Mesenchymal stem cell (in vitro differentiated cells and primary cell): Measurements from ENCODE around the gene WDR90.
A peak's percentile ranks its signal among the peaks of the same experiment; 100 is the strongest.

Experiments used
- DNase-seq: peaks from one replicate; pipeline ENCODE4 v3.0.0-alpha.2; 2013
- H2AFZ ChIP-seq: one replicate; pipeline ENCODE4 v1.6.1; 2013; ENCODE audit warnings: low read depth, mild to moderate bottlenecking, control low read depth, inconsistent platforms, low read length, moderate library complexity
- H2AK5ac ChIP-seq: 2 replicates; pipeline ENCODE4 v1.6.1; 2013; ENCODE audit warnings: low read length, moderate library complexity, mild to moderate bottlenecking, inconsistent platforms; ENCODE audit not compliant: severe bottlenecking
- H2BK120ac ChIP-seq: one replicate; pipeline ENCODE4 v1.6.1; 2013; ENCODE audit warnings: low read depth, mild to moderate bottlenecking, inconsistent platforms, low read length, moderate library complexity
- H2BK12ac ChIP-seq, 2 experiments: one replicate each; pipeline ENCODE4 v1.6.1; 2013; ENCODE audit warnings: inconsistent platforms in 2 of 2, low read length in 2 of 2, mild to moderate bottlenecking in 2 of 2, moderate library complexity in 2 of 2, control low read depth in 1 of 2
- H2BK15ac ChIP-seq: one replicate; pipeline ENCODE4 v1.6.1; 2013; ENCODE audit warnings: mild to moderate bottlenecking, low read depth, inconsistent platforms; ENCODE audit not compliant: poor library complexity, severe bottlenecking
- H2BK5ac ChIP-seq: 2 replicates; pipeline ENCODE4 v1.6.1; 2013; ENCODE audit warnings: low read depth, mild to moderate bottlenecking, low read length, control low read depth, inconsistent platforms; ENCODE audit not compliant: poor library complexity, severe bottlenecking
- H3K14ac ChIP-seq, 2 experiments: one replicate each; pipeline ENCODE4 v1.6.1; 2013; ENCODE audit warnings: inconsistent platforms in 2 of 2, low read length in 2 of 2, control low read depth in 1 of 2, mild to moderate bottlenecking in 1 of 2, moderate library complexity in 1 of 2
- H3K18ac ChIP-seq, 2 experiments: one replicate each; pipeline ENCODE4 v1.6.1; 2013; ENCODE audit warnings: inconsistent platforms in 2 of 2, low read length in 2 of 2, control low read depth in 1 of 2, low read depth in 1 of 2, mild to moderate bottlenecking in 1 of 2
- H3K23ac ChIP-seq, 2 experiments: one replicate each; pipeline ENCODE4 v1.6.1; 2013; ENCODE audit warnings: inconsistent platforms in 2 of 2, low read length in 2 of 2, mild to moderate bottlenecking in 2 of 2, moderate library complexity in 2 of 2, control low read depth in 1 of 2
- H3K27ac ChIP-seq: 2 replicates; pipeline ENCODE4 v1.5.1; 2013; ENCODE audit warnings: mild to moderate bottlenecking, moderate library complexity, low read length, control low read depth, inconsistent platforms; ENCODE audit not compliant: poor library complexity, severe bottlenecking
- H3K27me3 ChIP-seq, 2 experiments: 2 replicates each; pipeline versions ENCODE4 v1.6.1 to v1.7.0; 2013; ENCODE audit warnings: low read length in 2 of 2, mild to moderate bottlenecking in 2 of 2, moderate library complexity in 2 of 2, control low read depth in 1 of 2, inconsistent platforms in 1 of 2; ENCODE audit not compliant: control insufficient read depth in 1 of 2, insufficient read depth in 1 of 2
- H3K36me3 ChIP-seq, 2 experiments: 2 replicates each; pipeline versions ENCODE4 v1.6.1 to v1.7.0; 2013; ENCODE audit warnings: low read length in 2 of 2, control low read depth in 1 of 2, inconsistent platforms in 1 of 2, low read depth in 1 of 2, mild to moderate bottlenecking in 1 of 2; ENCODE audit not compliant: insufficient read depth in 2 of 2, control insufficient read depth in 1 of 2
- H3K4ac ChIP-seq, 2 experiments: one replicate each; pipeline ENCODE4 v1.6.1; 2013; ENCODE audit warnings: inconsistent platforms in 2 of 2, low read length in 2 of 2, mild to moderate bottlenecking in 2 of 2, moderate library complexity in 2 of 2, control low read depth in 1 of 2, low read depth in 1 of 2
- H3K4me1 ChIP-seq: 2 replicates; pipeline ENCODE4 v1.6.1; 2013; ENCODE audit warnings: low read depth, low read length, control low read depth; ENCODE audit not compliant: control insufficient read depth, insufficient read depth
- H3K4me2 ChIP-seq: 2 replicates; pipeline ENCODE4 v1.6.1; 2013; ENCODE audit warnings: low read length, mild to moderate bottlenecking, inconsistent platforms; ENCODE audit not compliant: poor library complexity, severe bottlenecking
- H3K4me3 ChIP-seq, 2 experiments: 2 replicates each; pipeline versions ENCODE4 v1.5.1 to v1.7.0; 2013; ENCODE audit warnings: low read length in 2 of 2, mild to moderate bottlenecking in 2 of 2, control low read depth in 1 of 2, low read depth in 1 of 2; ENCODE audit not compliant: insufficient read depth in 1 of 2
- H3K79me1 ChIP-seq: replicated peaks from 2 replicates; pipeline ENCODE4 v1.6.1; 2013; ENCODE audit warnings: mild to moderate bottlenecking, control low read depth, low read length, inconsistent platforms; ENCODE audit not compliant: poor library complexity, severe bottlenecking
- H3K9ac ChIP-seq: 2 replicates; pipeline ENCODE4 v1.7.0; 2013; ENCODE audit warnings: mild to moderate bottlenecking, low read length, moderate library complexity
- H3K9me3 ChIP-seq: 2 replicates; pipeline ENCODE4 v1.7.0; 2013; ENCODE audit warnings: mild to moderate bottlenecking, low read length; ENCODE audit not compliant: control insufficient read depth
- H4K8ac ChIP-seq: one replicate; pipeline ENCODE4 v1.6.1; 2013; ENCODE audit warnings: inconsistent platforms, mild to moderate bottlenecking, low read length, moderate library complexity
- H4K91ac ChIP-seq: one replicate; pipeline ENCODE4 v1.6.1; 2013; ENCODE audit warnings: mild to moderate bottlenecking, low read length, inconsistent platforms
- whole genome bisulfite sequencing: methylation state at CpG from one replicate; pipeline ENCODE4 v1.1.7; 2013; ENCODE audit warnings: mixed read lengths; 5-methylcytosine and 5-hydroxymethylcytosine counted together

Gene WDR90

GRCh38 chr16:661184-661821 lies 12.1 kb downstream of the WDR90 start:
- peaks cover 3 to 59% of the 10 kb centered on the region in 2 experiments for H3K36me3 ChIP-seq
- H3K23ac ChIP-seq = no peak overlapping the region
- no peak overlapping the region for H3K27ac ChIP-seq
- no peak overlapping the region for H3K14ac ChIP-seq
- no peaks in the 10 kb centered on the region for H3K27me3 ChIP-seq
- no peaks in the 10 kb centered on the region for H3K9me3 ChIP-seq
- H2BK12ac ChIP-seq = peak overlapping the region; percentile 29 to 69
- WGBS = 75% methylated on average over 33 of the region's 35 CpGs
- no peak overlapping the region for H2BK5ac ChIP-seq
- H3K4me1 ChIP-seq = peaks cover 17% of the 10 kb centered on the region
- H3K4ac ChIP-seq = peak overlapping the region in 1 of 2 experiments; percentile 31
- peak overlapping the region; percentile 56 for H2AK5ac ChIP-seq
- no peaks in the 10 kb centered on the region for H3K79me1 ChIP-seq
- H2BK15ac ChIP-seq = peak overlapping the region; percentile 33
- H4K91ac ChIP-seq = peak overlapping the region; percentile 64
- H3K9ac ChIP-seq = peak overlapping the region; percentile 15
- no peak overlapping the region for H2BK120ac ChIP-seq
- no peak for DNase-seq
- H3K18ac ChIP-seq = peak overlapping the region; percentile 15 to 64
- H3K4me3 ChIP-seq = no peak overlapping the region
- H4K8ac ChIP-seq = peak overlapping the region; percentile 92
- no peak overlapping the region for H2AFZ ChIP-seq
- peak overlapping the region; percentile 35 for H3K4me2 ChIP-seq

GRCh38 chr16:662095-662494 lies 12.9 kb downstream of the WDR90 start:
- Histone ChIP-seq H2BK5ac (no peak overlapping the region), H4K91ac (peak overlapping the region; percentile 63), H2AK5ac (no peak overlapping the region), H3K79me1 (no peaks in the 10 kb centered on the region), H3K14ac (no peak overlapping the region), H3K4me1 (peaks cover 17% of the 10 kb centered on the region), H3K9ac (no peak overlapping the region), H3K4me3 (no peak overlapping the region), H3K18ac (no peak overlapping the region), H2BK120ac (no peak overlapping the region), H3K23ac (no peak overlapping the region), H3K9me3 (no peaks in the 10 kb centered on the region), H3K27ac (no peak overlapping the region), H2BK15ac (no peak overlapping the region), H2AFZ (no peak overlapping the region), H3K36me3 (peaks cover 3 to 57% of the 10 kb centered on the region in 2 experiments), H2BK12ac (no peak overlapping the region), H4K8ac (no peak overlapping the region), H3K4ac (no peak overlapping the region), H3K27me3 (no peaks in the 10 kb centered on the region), H3K4me2 (no peak overlapping the region)
- WGBS = 97% methylated on average over 19 of the region's 19 CpGs
- no peak for DNase-seq

- H3K79me1 ChIP-seq = no peaks in the 10 kb centered on the region
- H4K8ac ChIP-seq = no peak overlapping the region
- peaks cover 21% of the 10 kb centered on the region for H3K4me1 ChIP-seq
- no peak overlapping the region for H2AK5ac ChIP-seq
- no peak overlapping the region for H3K18ac ChIP-seq
- H2BK12ac ChIP-seq = no peak overlapping the region
- no peaks in the 10 kb centered on the region for H3K27me3 ChIP-seq
- H2BK5ac ChIP-seq = no peak overlapping the region
- no peak overlapping the region for H2BK120ac ChIP-seq
- no peak overlapping the region for H3K4me2 ChIP-seq
- no peak overlapping the region for H3K27ac ChIP-seq
- no peak for DNase-seq
- H3K9me3 ChIP-seq = no peaks in the 10 kb centered on the region
- H4K91ac ChIP-seq = no peak overlapping the region
- 95% methylated on average over 21 of the region's 21 CpGs for WGBS
- no peak overlapping the region for H3K14ac ChIP-seq
- no peak overlapping the region for H2AFZ ChIP-seq
- H3K4ac ChIP-seq = no peak overlapping the region
- H3K36me3 ChIP-seq = peaks cover 3 to 52% of the 10 kb centered on the region in 2 experiments
- no peak overlapping the region for H3K23ac ChIP-seq
- no peak overlapping the region for H2BK15ac ChIP-seq
- no peak overlapping the region for H3K9ac ChIP-seq
- no peak overlapping the region for H3K4me3 ChIP-seq
Measured at GRCh38 chr16:662597-662996, 13.4 kb downstream of the WDR90 start.

GRCh38 chr16:666572-666971 lies 17.4 kb downstream of the WDR90 start:
- Histone ChIP-seq H3K4me2 (no peak overlapping the region), H3K4me3 (no peak overlapping the region), H3K9ac (peak overlapping the region; percentile 67), H3K4ac (no peak overlapping the region), H2BK5ac (no peak overlapping the region), H3K14ac (no peak overlapping the region), H4K8ac (no peak overlapping the region), H2BK12ac (no peak overlapping the region), H3K18ac (no peak overlapping the region), H2AK5ac (no peak overlapping the region), H2BK120ac (no peak overlapping the region), H3K27me3 (no peaks in the 10 kb centered on the region), H3K9me3 (no peaks in the 10 kb centered on the region), H2BK15ac (no peak overlapping the region), H3K36me3 (peaks cover 25 to 54% of the 10 kb centered on the region in 2 experiments), H2AFZ (no peak overlapping the region), H3K79me1 (peaks cover 18% of the 10 kb centered on the region), H3K27ac (no peak overlapping the region), H4K91ac (no peak overlapping the region), H3K23ac (no peak overlapping the region), H3K4me1 (peaks cover 16% of the 10 kb centered on the region)
- no peak for DNase-seq
- 91% methylated on average over 13 of the region's 13 CpGs for WGBS
